SK-N-SH treated with all-trans-retinoic acid at 6 μM for 48 hours (cell line): ENCODE measurements around the gene PCDHA13.
"Not testable (repeated sequence)": the region's sequence is repeated elsewhere in the genome, so short reads cannot be mapped to it uniquely, and the experiment has no call there.

ENCODE experiments used
- ATAC-seq: fragments of 200-7000 bp; cut with Tn5 transposase; 3 replicates; pipeline ENCODE4 v1.9.1; 2020; ENCODE audit warnings: mild to moderate bottlenecking, moderate library complexity
- BACH2 ChIP-seq: fragments of 250-450 bp; sonication (Bioruptor Pico); IDR thresholded peaks from 2 replicates; pipeline ENCODE4 v1.9.0; 2021; ENCODE audit warnings: mild to moderate bottlenecking, borderline replicate concordance
- CREB5 ChIP-seq: fragments of 250-450 bp; sonication (Bioruptor Pico); IDR thresholded peaks from 2 replicates; pipeline ENCODE4 v1.5.1; 2020; ENCODE audit warnings: low read depth, mild to moderate bottlenecking, moderate library complexity
- CSDC2 ChIP-seq: fragments of 250-450 bp; sonication (Bioruptor Pico); IDR thresholded peaks from 2 replicates; pipeline ENCODE4 v1.5.0; 2020; ENCODE audit warnings: mild to moderate bottlenecking, moderate library complexity
- CSRNP3 ChIP-seq: fragments of 250-450 bp; sonication (Bioruptor Pico); IDR thresholded peaks from 2 replicates; pipeline ENCODE4 v1.5.1; 2021; ENCODE audit warnings: mild to moderate bottlenecking, moderate library complexity
- ESRRG ChIP-seq: fragments of 250-450 bp; sonication (Bioruptor Pico); IDR thresholded peaks from 2 replicates; pipeline ENCODE4 v1.6.1; 2021; ENCODE audit warnings: mild to moderate bottlenecking
- PATZ1 ChIP-seq: fragments of 250-450 bp; sonication (Bioruptor Pico); IDR thresholded peaks from 2 replicates; pipeline ENCODE4 v1.8.0; 2020; ENCODE audit warnings: mild to moderate bottlenecking, moderate library complexity, borderline replicate concordance
- POU6F1 ChIP-seq: fragments of 250-450 bp; sonication (Bioruptor Pico); IDR thresholded peaks from 2 replicates; pipeline ENCODE4 v1.8.0; 2021; ENCODE audit warnings: low read depth, mild to moderate bottlenecking, moderate library complexity, borderline replicate concordance
- PPARA ChIP-seq: fragments of 250-450 bp; sonication (Bioruptor Pico); IDR thresholded peaks from 2 replicates; pipeline ENCODE4 v1.5.0; 2020; ENCODE audit warnings: mild to moderate bottlenecking, borderline replicate concordance
- SNAI2 ChIP-seq: fragments of 250-450 bp; sonication (Bioruptor Pico); IDR thresholded peaks from 2 replicates; pipeline ENCODE4 v1.5.0; 2020; ENCODE audit warnings: mild to moderate bottlenecking, moderate library complexity
- TCF4 ChIP-seq: fragments of 250-450 bp; sonication (Bioruptor Pico); IDR thresholded peaks from 2 replicates; pipeline ENCODE4 v1.8.0; 2021; ENCODE audit warnings: mild to moderate bottlenecking, moderate library complexity, borderline replicate concordance
- TOX ChIP-seq: fragments of 250-450 bp; sonication (Bioruptor Pico); IDR thresholded peaks from 2 replicates; pipeline ENCODE4 v1.8.0; 2021; ENCODE audit warnings: mild to moderate bottlenecking, moderate library complexity, borderline replicate concordance
- TSHZ2 ChIP-seq: fragments of 250-450 bp; sonication (Bioruptor Pico); IDR thresholded peaks from 2 replicates; pipeline ENCODE4 v1.5.0; 2020; ENCODE audit warnings: mild to moderate bottlenecking, moderate library complexity
- ZC3H10 ChIP-seq: fragments of 250-450 bp; sonication (Bioruptor Pico); IDR thresholded peaks from 2 replicates; pipeline ENCODE4 v1.5.1; 2021; ENCODE audit warnings: mild to moderate bottlenecking, moderate library complexity
- ZFP30 ChIP-seq: fragments of 450-650 bp; formaldehyde crosslinking; IDR thresholded peaks from 2 replicates; pipeline ENCODE4 v1.5.0; 2022; ENCODE audit warnings: mild to moderate bottlenecking, moderate library complexity
- ZNF70 ChIP-seq: fragments of 450-650 bp; formaldehyde crosslinking; IDR thresholded peaks from 2 replicates; pipeline ENCODE4 v1.5.0; 2020; ENCODE audit warnings: mild to moderate bottlenecking, moderate library complexity
- ZNF8 ChIP-seq: fragments of 450-650 bp; formaldehyde crosslinking; IDR thresholded peaks from 2 replicates; pipeline ENCODE4 v1.5.0; 2020; ENCODE audit warnings: mild to moderate bottlenecking, moderate library complexity

Gene PCDHA13

GRCh38 chr5:140833993-140834392 lies 47.9 kb upstream of the PCDHA13 start, which contains the start of gene PCDHA7 (continued):
- no peak for TF ChIP-seq PPARA (CRISPR knock-in tag)
- TF ChIP-seq TOX (CRISPR knock-in tag), result no peak
- no peak for TF ChIP-seq POU6F1 (CRISPR knock-in tag)
- no peak for TF ChIP-seq CSRNP3 (CRISPR knock-in tag)

GRCh38 chr5:140834439-140835008 lies 47.4 kb upstream of the PCDHA13 start:
- not testable (repeated sequence) for ATAC-seq

GRCh38 chr5:140835622-140836510 lies 46.1 kb upstream of the PCDHA13 start:
- TF ChIP-seq PPARA (CRISPR knock-in tag) (no peak), ZC3H10 (CRISPR knock-in tag) (no peak), CREB5 (CRISPR knock-in tag) (no peak), PATZ1 (no peak), TOX (CRISPR knock-in tag) (no peak), ZNF8 (CRISPR knock-in tag) (no peak), TCF4 (no peak), ZFP30 (no peak), POU6F1 (CRISPR knock-in tag) (no peak)
- ATAC-seq, result no peak

GRCh38 chr5:140840978-140841962 lies 40.7 kb upstream of the PCDHA13 start, which contains the start of gene PCDHA8:
TSS of gene PCDHA8 (plus strand) at chr5:140841187. CDS start at chr5:140841322, 135 bp downstream.
- ATAC-seq, result peak; percentile 98
- no peak for TF ChIP-seq ZNF70 (CRISPR knock-in tag)
- no peak for TF ChIP-seq TCF4
- no peak for TF ChIP-seq ZC3H10 (CRISPR knock-in tag)
- TF ChIP-seq CSDC2, result no peak
- no peak for TF ChIP-seq ESRRG (CRISPR knock-in tag)
- no peak for TF ChIP-seq TOX (CRISPR knock-in tag)
- no peak for TF ChIP-seq BACH2 (CRISPR knock-in tag)
- no peak for TF ChIP-seq PPARA (CRISPR knock-in tag)
- no peak for TF ChIP-seq SNAI2 (CRISPR knock-in tag)
- TF ChIP-seq TSHZ2 (CRISPR knock-in tag), result no peak
- TF ChIP-seq PATZ1, result no peak
